ENCODE results near the gene UBE2F. TPM values are rescaled to one million over a fixed set of nuclear protein-coding genes. Genes with fewer than 3 reads are reported as not detected.

Gene UBE2F
- total and polyA plus RNA-seq, 9 of the 15 experiments (the other 6 are each of a cell fraction or from before 2014, with no cell fraction given), result 18.1 to 88.1 (median 53.0) TPM

GRCh38 chr2:237966565-237967462 lies at the start of gene UBE2F (continued):
- TF ChIP-seq BMI1 (IDR thresholded peaks at IDR 0.05; ENCODE audit: low read length) (no peak), MLX (CRISPR knock-in tag; conservative IDR thresholded peaks at IDR 0.05) (no peak), ZNF79 (CRISPR knock-in tag; IDR thresholded peaks at IDR 0.05; ENCODE audit: low read depth) (no peak), TEAD1 (CRISPR knock-in tag; IDR thresholded peaks at IDR 0.05) (0 out of 4 replicates have a peak, but pooled peaks of 1 of the 2 experiments have one; percentile 26), HMGN3 (IDR thresholded peaks at IDR 0.05; ENCODE audit: borderline replicate concordance, extremely low read depth, insufficient read length, low read depth, low read length) (peak; percentile 82), ZNF311 (CRISPR knock-in tag; IDR thresholded peaks at IDR 0.05) (no peak), FOXK1 (CRISPR knock-in tag; IDR thresholded peaks at IDR 0.05; ENCODE audit: borderline replicate concordance) (no peak), ZNF644 (tag; IDR thresholded peaks at IDR 0.05; ENCODE audit: low read depth) (no peak), XRCC4 (IDR thresholded peaks at IDR 0.05; ENCODE audit: extremely low read depth, insufficient read depth, insufficient read length) (no peak), ZNF695 (CRISPR knock-in tag; IDR thresholded peaks at IDR 0.05) (no peak), ID3 (CRISPR knock-in tag; IDR thresholded peaks at IDR 0.05) (no peak), ID3 (tag; IDR thresholded peaks at IDR 0.05) (no peak), ZKSCAN1 (IDR thresholded peaks at IDR 0.05; ENCODE audit: low read depth, low read length) (peak; percentile 91), GMEB1 (CRISPR knock-in tag; IDR thresholded peaks at IDR 0.05) (peak; percentile 68), ZSCAN29 (IDR thresholded peaks at IDR 0.05) (no peak), MTF1 (CRISPR knock-in tag; IDR thresholded peaks at IDR 0.05; ENCODE audit: borderline replicate concordance) (no peak), ARNT (IDR thresholded peaks at IDR 0.05) (no peak), SMAD4 (CRISPR knock-in tag; conservative IDR thresholded peaks at IDR 0.05) (peak; percentile 95), CEBPB (tag; IDR thresholded peaks at IDR 0.05) (peak; percentile 99), XRCC3 (IDR thresholded peaks at IDR 0.05) (no peak), HOXB6 (CRISPR knock-in tag; IDR thresholded peaks at IDR 0.05; ENCODE audit: borderline replicate concordance) (no peak), ATF7 (IDR thresholded peaks at IDR 0.05) (peak; percentile 76; the same call in 1 of the 2 replicates), ZEB2 (IDR thresholded peaks at IDR 0.05) (no peak)
- TF ChIP-seq, protein P1, sequence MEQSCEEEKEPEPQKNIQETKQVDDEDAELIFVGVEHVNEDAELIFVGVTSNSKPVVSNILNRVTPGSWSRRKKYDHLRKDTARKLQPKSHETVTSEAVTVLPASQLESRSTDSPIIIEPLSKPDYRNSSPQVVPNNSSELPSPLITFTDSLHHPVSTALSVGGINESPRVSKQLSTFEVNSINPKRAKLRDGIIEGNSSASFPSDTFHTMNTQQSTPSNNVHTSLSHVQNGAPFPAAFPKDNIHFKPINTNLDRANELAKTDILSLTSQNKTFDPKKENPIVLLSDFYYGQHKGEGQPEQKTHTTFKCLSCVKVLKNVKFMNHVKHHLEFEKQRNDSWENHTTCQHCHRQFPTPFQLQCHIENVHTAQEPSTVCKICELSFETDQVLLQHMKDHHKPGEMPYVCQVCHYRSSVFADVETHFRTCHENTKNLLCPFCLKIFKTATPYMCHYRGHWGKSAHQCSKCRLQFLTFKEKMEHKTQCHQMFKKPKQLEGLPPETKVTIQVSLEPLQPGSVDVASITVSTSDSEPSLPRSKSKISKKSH (CRISPR knock-in tag; IDR thresholded peaks at IDR 0.05), result no peak

Data from K562 (cell line).